ENCODE results near the gene MUC22.

MUC22 gene

DNA sequence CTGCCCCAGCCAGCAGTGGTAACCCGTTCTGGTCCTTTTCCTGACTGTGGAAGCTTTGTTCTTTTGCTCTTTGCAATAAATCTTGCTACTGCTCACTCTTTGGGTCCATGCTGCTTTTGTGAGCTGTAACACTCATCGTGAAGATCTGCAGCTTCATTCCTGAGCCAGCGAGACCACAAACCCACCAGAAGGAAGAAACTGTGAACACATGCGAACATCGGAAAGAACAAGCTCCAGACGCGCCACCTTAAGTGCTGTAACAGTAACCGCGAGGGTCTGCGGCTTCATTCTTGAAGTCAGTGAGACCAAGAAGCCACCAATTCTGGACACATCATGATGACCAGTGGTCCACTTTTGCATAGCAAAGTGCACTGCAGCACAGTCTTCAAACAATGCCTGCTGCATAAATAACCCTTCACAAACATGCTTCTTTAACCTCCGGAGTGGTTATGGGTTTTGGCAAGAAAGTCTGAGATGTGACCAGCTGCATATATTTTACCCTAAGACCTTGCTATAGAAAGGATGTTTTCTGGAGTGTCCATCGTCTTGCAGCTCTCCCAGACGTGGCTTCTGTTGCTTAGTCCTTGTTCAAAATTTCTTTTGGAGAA, 8.9 kb upstream of the MUC22 start:
- FAIRE-seq: no peak
- TF ChIP-seq CTCF (IDR thresholded peaks at IDR 0.05; ENCODE audit: insufficient read depth, missing control alignments): no peak
- DNase-seq (ENCODE audit: insufficient read length, low spot score): no peak

DNA sequence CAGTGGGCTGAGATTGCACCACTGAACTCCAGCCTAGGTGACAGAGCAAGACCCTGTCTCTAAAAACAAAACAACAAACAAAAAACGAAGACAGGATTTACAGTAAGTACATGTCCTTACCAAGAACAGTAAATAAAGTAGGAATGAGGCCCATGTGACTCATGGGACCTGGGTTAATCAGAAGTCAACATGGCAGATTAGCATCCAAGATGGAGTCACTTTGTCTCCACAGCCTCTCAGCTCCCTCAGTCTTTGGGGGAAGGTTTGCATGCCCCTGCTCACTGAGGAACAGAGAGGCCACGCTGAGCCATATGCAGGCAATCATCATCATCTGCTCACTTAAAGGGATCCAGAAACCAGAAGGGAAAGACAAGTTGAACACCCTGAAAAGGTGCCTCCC, 7.8 kb upstream of the MUC22 start:
- DNase-seq (ENCODE audit: insufficient read length, low spot score): no peak
- TF ChIP-seq CTCF (IDR thresholded peaks at IDR 0.05; ENCODE audit: insufficient read depth, missing control alignments): no peak
- no peak for FAIRE-seq

- FAIRE-seq (no peak), DNase-seq (ENCODE audit: insufficient read length, low spot score) (no peak)
- TF ChIP-seq CTCF (IDR thresholded peaks at IDR 0.05; ENCODE audit: insufficient read depth, missing control alignments): no peak
These were observed 5.5 kb upstream of the MUC22 start for GRCh38 chr6:31004794-31005193.

GRCh38 chr6:31005249-31006020, 4.8 kb upstream of the MUC22 start:
- DNase-seq (ENCODE audit: insufficient read length, low spot score) (no peak), FAIRE-seq (no peak)
- no peak for TF ChIP-seq CTCF (IDR thresholded peaks at IDR 0.05; ENCODE audit: insufficient read depth, missing control alignments)

- no peak for TF ChIP-seq CTCF (IDR thresholded peaks at IDR 0.05; ENCODE audit: insufficient read depth, missing control alignments)
- FAIRE-seq (no peak), DNase-seq (ENCODE audit: insufficient read length, low spot score) (no peak)
These were observed 2.6 kb upstream of the MUC22 start for GRCh38 chr6:31007694-31008093.

- FAIRE-seq (no peak), DNase-seq (ENCODE audit: insufficient read length, low spot score) (no peak)
- no peak for TF ChIP-seq CTCF (IDR thresholded peaks at IDR 0.05; ENCODE audit: insufficient read depth, missing control alignments)
These were observed 2.1 kb upstream of the MUC22 start for GRCh38 chr6:31008165-31008564.

DNA sequence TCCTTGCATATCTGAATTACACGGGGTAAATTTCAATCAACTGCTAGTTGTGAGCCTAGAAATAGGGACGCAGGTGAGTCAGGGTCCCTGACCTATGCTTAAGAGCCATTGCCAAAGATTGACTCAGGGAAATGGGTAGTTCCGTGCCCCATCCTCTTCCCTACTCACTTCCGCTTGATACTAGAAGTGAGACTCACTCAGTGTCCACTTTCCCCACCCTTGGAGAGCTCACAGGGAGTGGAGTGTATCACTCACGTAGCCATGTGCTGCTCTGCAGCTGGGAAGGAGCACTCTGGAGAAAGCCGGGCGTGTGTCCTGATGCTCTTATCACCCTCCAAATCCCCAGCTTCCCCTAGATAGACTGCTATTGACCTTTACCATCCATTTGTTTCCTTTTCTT, 543 bp upstream of the MUC22 start:
- TF ChIP-seq CTCF (IDR thresholded peaks at IDR 0.05; ENCODE audit: insufficient read depth, missing control alignments): no peak
- no peak for DNase-seq (ENCODE audit: insufficient read length, low spot score)
- no peak for FAIRE-seq
